ENCODE results near the gene HECW1.

DNA sequence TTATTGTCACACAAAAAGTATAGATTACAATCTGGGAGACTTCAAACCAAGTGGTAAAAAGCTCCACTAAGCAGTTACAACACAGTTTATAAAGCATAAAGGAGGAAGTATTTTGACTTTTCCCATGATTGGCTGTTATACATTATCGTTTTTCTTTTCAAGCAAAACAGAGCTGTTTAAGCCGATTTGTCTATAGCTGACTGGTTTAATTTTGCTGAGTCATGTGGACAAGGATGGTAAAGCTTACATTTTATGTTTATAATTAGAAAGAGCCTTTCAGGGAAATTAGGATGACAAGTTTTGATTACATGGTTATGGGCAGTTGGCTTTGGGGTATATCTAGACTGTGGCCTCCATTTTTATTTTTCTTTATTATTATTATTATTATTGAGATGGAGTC is 318.0 kb downstream of the HECW1 start:
- no peak for TF ChIP-seq POLR2AphosphoS5 (IDR thresholded peaks at IDR 0.05; ENCODE audit: borderline replicate concordance, low read depth, low read length)
- TF ChIP-seq EZH2 (IDR thresholded peaks at IDR 0.05), result no peak
- TF ChIP-seq FOXP2 (optimal IDR thresholded peaks at IDR 0.05; ENCODE audit: control extremely low read depth, extremely low read length, insufficient read depth), result no peak

Measured in SK-N-MC (cell line).